RWPE2 (cell line): ENCODE results near the gene NME7.

Experiments used
- ATAC-seq: fragments of 200-7000 bp; cut with Tn5 transposase; 3 replicates; pipeline ENCODE4 v1.9.1; 2021; ENCODE audit warnings: low read depth
- DNase-seq: peaks from one replicate; pipeline ENCODE4 v3.0.0-alpha.2; 2020; ENCODE audit warnings: low spot score
- H3K27ac ChIP-seq: fragments of 450-650 bp; 2 replicates; pipeline ENCODE4 v1.5.1; 2017; ENCODE audit warnings: mild to moderate bottlenecking; ENCODE audit not compliant: poor library complexity, severe bottlenecking
- H3K27me3 ChIP-seq: fragments of 250-450 bp; sonication (Bioruptor Pico); 2 replicates; pipeline ENCODE4 v1.5.1; 2021; ENCODE audit warnings: mild to moderate bottlenecking, moderate library complexity; ENCODE audit not compliant: insufficient read depth, poor library complexity, severe bottlenecking
- H3K36me3 ChIP-seq: fragments of 250-450 bp; sonication (Bioruptor Pico); 2 replicates; pipeline ENCODE4 v1.5.1; 2020; ENCODE audit warnings: low read depth, mild to moderate bottlenecking, moderate library complexity
- H3K4me1 ChIP-seq: fragments of 250-450 bp; sonication (Bioruptor Pico); 2 replicates; pipeline ENCODE4 v1.5.1; 2021; ENCODE audit warnings: mild to moderate bottlenecking, moderate library complexity; ENCODE audit not compliant: insufficient read depth, poor library complexity, severe bottlenecking
- H3K4me3 ChIP-seq: fragments of 250-450 bp; sonication (Bioruptor Pico); 2 replicates; pipeline ENCODE4 v1.5.1; 2021; ENCODE audit warnings: mild to moderate bottlenecking, moderate library complexity; ENCODE audit not compliant: severe bottlenecking
- H3K9me3 ChIP-seq: fragments of 250-450 bp; sonication (Bioruptor Pico); 2 replicates; pipeline ENCODE4 v1.5.1; 2021; ENCODE audit warnings: mild to moderate bottlenecking, moderate library complexity; ENCODE audit not compliant: severe bottlenecking
- TF ChIP-seq, protein P1 (sequence below): fragments of 450-650 bp; IDR thresholded peaks from one replicate; pipeline ENCODE4 v1.5.1; 2017; ENCODE audit warnings: mild to moderate bottlenecking, moderate library complexity; ENCODE audit not compliant: poor library complexity, severe bottlenecking

Gene NME7

DNA sequence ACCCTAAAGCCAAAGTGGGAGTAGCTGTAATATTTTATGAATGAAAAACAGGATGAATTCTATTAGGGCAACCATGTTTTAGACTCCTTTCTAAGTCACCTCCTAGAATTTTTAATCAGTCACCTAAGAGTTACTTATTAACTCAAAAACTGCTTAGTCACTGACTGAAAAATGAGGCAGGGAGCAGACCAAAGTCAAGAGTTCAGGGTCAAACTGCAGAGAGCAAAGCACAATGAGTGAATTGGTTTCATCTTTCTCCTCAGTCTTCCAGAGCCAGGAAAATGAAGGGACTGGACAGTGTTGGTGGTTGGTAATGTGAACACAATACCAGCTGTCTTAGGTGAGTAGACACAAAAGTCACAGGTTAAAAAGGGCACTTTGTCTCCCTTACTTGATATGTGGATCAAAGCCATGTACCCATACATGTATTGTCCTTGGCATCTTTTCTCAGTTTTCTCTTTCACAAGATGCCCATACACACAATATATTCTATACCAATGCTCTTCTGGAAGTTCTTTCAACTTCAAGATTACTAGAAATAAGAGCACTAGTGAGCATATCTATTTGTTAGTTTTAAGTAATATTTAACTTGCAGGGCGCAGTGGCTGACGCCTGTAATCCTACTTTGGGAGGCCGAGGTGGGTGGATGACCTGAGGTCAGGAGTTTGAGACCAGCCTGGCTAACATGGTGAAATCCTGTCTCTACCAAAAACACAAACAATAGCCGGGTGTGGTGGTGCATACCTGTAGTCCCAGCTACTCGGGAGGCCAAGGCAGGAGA is 218.9 kb downstream of the NME7 start:
- no peak overlapping the region for H3K4me3 ChIP-seq
- H3K36me3 ChIP-seq: no peaks in the 10 kb centered on the region
- H3K27ac ChIP-seq: no peak overlapping the region
- no peak for ATAC-seq
- H3K27me3 ChIP-seq: no peaks in the 10 kb centered on the region
- TF ChIP-seq, protein P1, sequence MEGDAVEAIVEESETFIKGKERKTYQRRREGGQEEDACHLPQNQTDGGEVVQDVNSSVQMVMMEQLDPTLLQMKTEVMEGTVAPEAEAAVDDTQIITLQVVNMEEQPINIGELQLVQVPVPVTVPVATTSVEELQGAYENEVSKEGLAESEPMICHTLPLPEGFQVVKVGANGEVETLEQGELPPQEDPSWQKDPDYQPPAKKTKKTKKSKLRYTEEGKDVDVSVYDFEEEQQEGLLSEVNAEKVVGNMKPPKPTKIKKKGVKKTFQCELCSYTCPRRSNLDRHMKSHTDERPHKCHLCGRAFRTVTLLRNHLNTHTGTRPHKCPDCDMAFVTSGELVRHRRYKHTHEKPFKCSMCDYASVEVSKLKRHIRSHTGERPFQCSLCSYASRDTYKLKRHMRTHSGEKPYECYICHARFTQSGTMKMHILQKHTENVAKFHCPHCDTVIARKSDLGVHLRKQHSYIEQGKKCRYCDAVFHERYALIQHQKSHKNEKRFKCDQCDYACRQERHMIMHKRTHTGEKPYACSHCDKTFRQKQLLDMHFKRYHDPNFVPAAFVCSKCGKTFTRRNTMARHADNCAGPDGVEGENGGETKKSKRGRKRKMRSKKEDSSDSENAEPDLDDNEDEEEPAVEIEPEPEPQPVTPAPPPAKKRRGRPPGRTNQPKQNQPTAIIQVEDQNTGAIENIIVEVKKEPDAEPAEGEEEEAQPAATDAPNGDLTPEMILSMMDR: no peak
- H3K9me3 ChIP-seq: no peaks in the 10 kb centered on the region
- no peaks in the 10 kb centered on the region for H3K4me1 ChIP-seq
- DNase-seq: no peak

DNA sequence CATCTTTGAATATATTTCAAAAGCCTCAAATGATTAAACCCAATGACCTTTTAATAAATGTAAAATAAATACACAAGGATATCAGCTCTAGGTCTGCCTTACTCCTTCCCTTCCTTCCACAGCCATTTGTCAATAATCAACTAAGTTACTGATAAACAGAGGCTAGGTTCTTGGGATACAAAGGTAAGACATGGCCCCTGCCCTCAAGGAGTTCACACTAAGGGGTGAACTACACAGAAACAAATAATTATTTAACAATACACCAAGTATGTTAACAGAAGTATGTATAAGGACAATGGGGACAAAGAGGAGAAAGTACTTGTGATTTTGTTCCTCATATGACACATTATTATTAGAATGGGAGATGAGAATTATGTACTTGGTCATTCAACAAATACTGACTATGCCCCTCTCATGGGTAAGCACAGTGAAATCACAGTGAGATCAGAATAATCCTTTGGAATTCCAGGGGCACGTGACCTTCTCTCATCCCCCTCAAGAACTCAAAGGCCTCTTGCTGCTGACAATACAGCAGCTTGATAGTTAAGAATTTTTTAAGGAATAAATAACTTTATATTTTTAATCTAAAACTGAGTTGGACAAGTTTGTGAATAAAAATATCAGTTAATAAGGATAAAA is 220.9 kb downstream of the NME7 start:
- no peak overlapping the region for H3K4me3 ChIP-seq
- ATAC-seq (no peak), DNase-seq (no peak)
- no peak overlapping the region for H3K27ac ChIP-seq
- H3K9me3 ChIP-seq: no peaks in the 10 kb centered on the region
- H3K4me1 ChIP-seq: no peaks in the 10 kb centered on the region
- H3K27me3 ChIP-seq: no peaks in the 10 kb centered on the region
- TF ChIP-seq, protein P1: no peak
- H3K36me3 ChIP-seq: no peaks in the 10 kb centered on the region

GRCh38 chr1:169144941-169145626 is 222.5 kb downstream of the NME7 start:
- no peak overlapping the region for H3K27ac ChIP-seq
- no peaks in the 10 kb centered on the region for H3K27me3 ChIP-seq
- no peak for ATAC-seq

DNA sequence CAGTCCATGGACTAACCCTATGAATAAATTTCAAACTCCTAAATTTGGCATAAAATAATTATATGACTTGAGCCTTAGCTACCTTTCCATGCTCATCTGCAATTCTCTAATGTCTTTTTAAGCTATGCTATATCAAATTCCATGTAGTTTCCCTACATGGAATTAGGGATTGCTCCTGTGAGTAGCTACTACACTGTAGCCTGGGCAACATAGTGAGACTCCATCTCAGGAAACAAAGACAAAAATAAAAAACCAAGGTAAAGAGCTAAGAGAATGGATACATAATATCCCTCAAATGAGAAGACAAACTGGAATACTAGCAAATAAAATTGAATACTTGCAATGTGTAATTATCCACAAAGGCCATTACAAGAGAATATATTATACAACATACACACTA is 223.6 kb downstream of the NME7 start:
- H3K27me3 ChIP-seq: no peaks in the 10 kb centered on the region
- H3K4me1 ChIP-seq: no peaks in the 10 kb centered on the region
- ATAC-seq: no peak
- H3K36me3 ChIP-seq: no peaks in the 10 kb centered on the region
- no peaks in the 10 kb centered on the region for H3K9me3 ChIP-seq
- TF ChIP-seq, protein P1: no peak
- no peak overlapping the region for H3K4me3 ChIP-seq
- H3K27ac ChIP-seq: no peak overlapping the region
- DNase-seq: no peak

More at GRCh38 chr1:169144941-169145626, 222.5 kb downstream of the NME7 start:
- TF ChIP-seq, protein P1: no peak
- Histone ChIP-seq H3K9me3 (no peaks in the 10 kb centered on the region), H3K4me1 (no peaks in the 10 kb centered on the region), H3K4me3 (no peak overlapping the region), H3K36me3 (no peaks in the 10 kb centered on the region)
- DNase-seq: no peak
